GM10847 (cell line): ENCODE measurements around the gene MACROD1.

ENCODE experiments used
- POLR2A ChIP-seq: IDR thresholded peaks from 2 replicates; pipeline ENCODE4 v1.6.1; 2011; ENCODE audit not compliant: insufficient read length; ENCODE audit errors: extremely low read depth

MACROD1 gene

GRCh38 chr11:64146036-64146955 lies 19.6 kb downstream of the MACROD1 start:
- no peak for TF ChIP-seq POLR2A

DNA sequence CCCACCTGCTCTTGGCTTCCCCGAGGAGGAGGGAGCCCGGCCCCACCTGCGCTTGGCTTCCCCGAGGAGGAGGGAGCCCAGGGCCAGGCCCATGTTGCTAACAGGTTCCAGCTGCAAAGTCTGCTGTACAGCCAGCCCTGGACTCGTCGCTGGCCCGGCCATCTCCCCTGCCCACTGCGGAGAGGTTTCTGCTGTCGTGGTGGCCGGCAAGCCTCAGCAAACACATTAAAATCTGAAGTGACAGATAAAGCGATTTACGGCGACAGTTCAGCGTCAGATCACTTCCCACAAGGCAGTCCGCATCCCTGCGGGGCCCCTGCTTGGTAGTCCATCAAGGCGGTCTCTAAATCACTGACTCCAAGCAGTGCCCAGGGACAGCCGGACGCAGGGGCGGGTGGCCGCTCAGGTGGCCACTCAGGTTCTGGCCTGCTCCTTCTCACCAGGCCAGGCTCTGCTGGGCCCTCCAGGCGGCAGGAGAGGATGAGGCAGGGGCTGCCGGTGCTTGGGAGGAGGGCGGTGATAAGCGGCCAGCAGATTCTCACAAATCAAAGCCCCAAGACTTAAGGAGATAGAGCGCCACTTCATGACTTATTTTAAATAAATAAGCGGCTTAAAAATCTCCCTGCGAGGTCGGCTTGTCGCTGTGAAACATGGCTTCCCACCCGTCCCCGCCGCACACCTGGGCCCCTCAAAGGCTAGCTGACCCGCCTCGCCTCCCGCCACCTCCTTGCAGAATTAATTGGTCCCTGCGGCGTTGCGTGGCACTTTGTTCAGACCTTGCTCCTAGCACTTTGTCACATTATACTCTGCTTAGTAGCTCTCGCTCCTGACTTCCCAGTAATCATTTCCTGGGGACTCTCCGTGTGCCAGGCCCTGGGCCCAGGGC lies 21.1 kb downstream of the MACROD1 start:
- TF ChIP-seq POLR2A = no peak

DNA sequence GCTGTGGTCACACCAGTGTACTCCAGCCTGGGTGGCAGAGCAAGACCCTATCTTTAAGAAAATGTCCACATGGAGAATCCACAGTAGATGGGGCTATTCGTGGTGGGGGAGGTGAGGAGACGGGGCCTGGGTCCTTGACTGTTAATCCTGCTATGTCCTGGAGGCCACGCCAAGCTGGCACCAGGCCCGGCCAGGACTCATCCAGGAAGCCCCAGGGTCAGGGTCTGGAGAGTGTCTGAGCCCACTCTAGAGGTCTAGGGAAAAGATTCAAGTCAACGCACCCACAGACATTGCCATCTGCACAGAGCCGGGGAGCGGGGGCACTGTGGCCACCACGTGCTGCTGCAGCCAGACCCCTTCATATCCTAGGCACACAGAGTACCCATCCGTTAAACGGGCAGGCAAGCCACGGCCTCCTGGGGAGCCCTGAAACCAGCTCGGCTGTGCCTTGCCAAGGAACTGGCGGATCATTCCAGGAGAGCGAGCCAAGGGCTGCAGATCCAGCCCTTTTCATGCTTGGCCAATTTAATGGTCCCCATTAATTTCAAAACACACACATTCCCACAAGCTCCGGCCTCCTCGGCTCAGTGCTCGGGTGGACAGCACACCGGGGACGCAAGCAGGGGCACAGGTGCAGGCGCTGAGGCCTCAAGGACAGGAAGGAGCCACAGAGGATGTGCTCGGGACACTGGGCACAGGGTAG lies 24.7 kb downstream of the MACROD1 start:
- TF ChIP-seq POLR2A = no peak

- no peak for TF ChIP-seq POLR2A
Measured at GRCh38 chr11:64140082-64140481, 25.8 kb downstream of the MACROD1 start.

- no peak for TF ChIP-seq POLR2A
Measured at GRCh38 chr11:64139049-64139448, 26.9 kb downstream of the MACROD1 start.

GRCh38 chr11:64138398-64138797 lies 27.5 kb downstream of the MACROD1 start:
- no peak for TF ChIP-seq POLR2A

- no peak for TF ChIP-seq POLR2A
Measured at GRCh38 chr11:64136765-64137441, 29.0 kb downstream of the MACROD1 start.

- no peak for TF ChIP-seq POLR2A
Measured at GRCh38 chr11:64135711-64136110, 30.2 kb downstream of the MACROD1 start.

DNA sequence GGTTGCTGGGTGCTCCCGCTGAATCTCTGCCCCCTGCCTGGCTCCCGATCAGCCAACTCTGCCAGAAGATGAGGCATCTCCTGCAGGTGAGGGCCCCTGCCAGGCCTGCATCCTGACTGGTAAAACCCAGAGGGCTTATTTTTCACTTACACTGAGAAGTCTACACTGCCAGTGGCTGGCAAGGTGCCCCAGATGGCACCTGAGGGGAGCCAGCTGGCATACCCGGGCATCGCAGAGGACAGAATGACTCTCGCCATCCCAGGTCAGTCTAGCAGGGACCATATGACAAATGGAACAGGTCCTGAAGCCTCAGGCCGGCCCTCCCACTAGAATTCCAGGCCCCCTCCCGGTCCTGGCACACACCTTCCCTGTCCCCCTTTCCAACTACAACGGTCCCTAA lies 30.9 kb downstream of the MACROD1 start:
- TF ChIP-seq POLR2A = no peak

GRCh38 chr11:64132982-64133705 lies 32.8 kb downstream of the MACROD1 start:
- TF ChIP-seq POLR2A = no peak

DNA sequence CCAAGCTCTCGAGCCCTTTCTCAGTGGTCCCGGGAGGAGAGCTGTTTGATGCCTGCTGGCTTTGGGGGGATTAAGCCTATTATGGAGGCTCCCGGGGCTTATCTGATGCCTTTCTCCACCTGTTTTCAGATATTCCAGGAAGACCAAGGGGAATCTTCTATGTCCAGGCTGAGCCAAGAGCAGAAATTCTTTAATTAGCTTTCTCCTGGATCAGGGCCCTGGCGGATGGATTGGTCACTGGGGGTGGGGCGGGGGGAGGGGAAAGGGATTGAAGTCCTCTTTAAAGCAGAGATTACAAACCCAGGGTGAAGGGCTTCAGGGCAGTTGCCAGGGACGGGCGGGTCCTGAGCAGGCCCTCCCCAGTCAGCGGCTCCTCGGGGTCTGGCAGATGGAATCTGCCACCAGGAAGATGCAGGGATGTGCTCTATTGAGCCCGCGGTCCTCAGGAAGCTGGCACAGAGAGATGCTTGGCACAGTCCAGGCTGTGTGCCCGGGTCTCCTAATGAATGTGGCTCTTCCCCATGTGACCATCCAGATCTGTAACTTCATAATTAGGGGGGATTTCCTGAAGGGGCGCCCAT lies 33.6 kb downstream of the MACROD1 start:
- TF ChIP-seq POLR2A = no peak

DNA sequence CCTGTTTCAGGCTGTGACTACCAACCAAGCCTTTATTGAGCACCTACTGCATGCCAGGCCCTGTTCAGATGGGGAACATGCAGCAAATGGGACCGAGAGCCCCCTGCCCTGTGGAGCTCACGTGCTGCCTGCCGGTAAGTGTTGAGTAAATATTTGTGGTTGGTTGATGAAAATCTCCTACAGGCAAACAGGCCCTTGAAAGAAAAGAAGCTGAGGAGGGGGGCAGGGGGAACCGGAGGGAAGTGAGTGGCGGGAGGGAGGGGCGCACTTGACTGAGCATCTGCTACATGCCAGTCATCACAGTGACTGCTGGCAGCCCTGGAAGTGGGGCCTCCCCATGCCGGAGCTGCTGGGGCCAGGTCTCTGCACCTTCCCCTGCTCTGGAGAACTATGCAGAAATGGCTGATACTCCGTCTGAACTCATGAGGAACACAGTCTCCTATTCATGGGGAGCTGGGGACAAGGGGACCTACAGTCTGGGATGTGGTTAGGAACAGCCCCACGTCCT lies 34.2 kb downstream of the MACROD1 start:
- TF ChIP-seq POLR2A = no peak

DNA sequence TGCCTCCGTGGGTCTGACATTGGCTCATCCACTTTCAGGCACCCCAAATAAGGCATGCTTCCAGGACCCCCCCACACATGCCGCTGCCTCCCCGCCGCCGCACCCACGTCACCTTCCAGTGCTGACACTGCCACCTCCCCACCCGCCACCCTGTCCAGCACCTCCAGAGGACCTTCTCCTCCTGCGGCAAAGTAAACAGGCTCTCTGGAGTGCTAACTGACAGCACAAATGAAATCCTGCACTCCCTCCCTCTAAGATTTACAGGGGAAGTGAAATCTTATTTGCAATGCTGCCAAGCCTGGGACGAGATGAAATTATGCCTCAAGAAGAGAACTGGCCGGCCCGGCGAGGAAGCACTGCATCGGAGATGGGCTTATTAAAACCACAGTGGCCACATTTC lies 35.3 kb downstream of the MACROD1 start:
- no peak for TF ChIP-seq POLR2A

DNA sequence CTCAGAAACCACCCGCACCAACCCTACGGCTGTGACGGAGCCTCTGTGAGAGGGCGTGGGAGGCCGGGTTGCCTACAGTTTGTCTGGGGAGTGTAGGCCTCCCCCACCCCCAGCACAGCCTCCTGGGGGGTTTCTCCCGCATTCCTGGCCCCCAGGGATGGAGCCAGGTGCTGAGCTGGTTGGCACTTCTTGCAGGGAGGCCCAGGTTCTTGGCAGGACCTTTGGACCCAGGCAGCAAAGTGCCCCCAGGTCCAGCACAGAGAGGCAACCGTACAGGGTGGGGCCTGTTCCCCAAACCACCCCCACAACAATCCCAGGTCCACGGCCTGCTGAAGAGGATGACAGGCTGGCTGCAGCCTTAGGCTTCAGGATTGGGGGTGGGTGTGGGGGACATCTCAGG lies 36.5 kb downstream of the MACROD1 start:
- TF ChIP-seq POLR2A = no peak
